RCC 7860 (cell line): ENCODE data around the gene PRSS8.

ENCODE experiments used
- DNase-seq: peaks from one replicate; pipeline ENCODE4 v3.0.0-alpha.2; 2015; ENCODE audit warnings: low spot score
- FAIRE-seq: peaks from 2 replicates; lab custom pipeline; 2012; peaks lifted over from hg19 to GRCh38; lab: Jason Lieb, UNC

Gene PRSS8

GRCh38 chr16:31130336-31130891 is 5.1 kb downstream of the PRSS8 start:
- DNase-seq (no peak), FAIRE-seq (no peak)

GRCh38 chr16:31129568-31130335 is 5.8 kb downstream of the PRSS8 start:
- DNase-seq = no peak
- FAIRE-seq = no peak

DNA sequence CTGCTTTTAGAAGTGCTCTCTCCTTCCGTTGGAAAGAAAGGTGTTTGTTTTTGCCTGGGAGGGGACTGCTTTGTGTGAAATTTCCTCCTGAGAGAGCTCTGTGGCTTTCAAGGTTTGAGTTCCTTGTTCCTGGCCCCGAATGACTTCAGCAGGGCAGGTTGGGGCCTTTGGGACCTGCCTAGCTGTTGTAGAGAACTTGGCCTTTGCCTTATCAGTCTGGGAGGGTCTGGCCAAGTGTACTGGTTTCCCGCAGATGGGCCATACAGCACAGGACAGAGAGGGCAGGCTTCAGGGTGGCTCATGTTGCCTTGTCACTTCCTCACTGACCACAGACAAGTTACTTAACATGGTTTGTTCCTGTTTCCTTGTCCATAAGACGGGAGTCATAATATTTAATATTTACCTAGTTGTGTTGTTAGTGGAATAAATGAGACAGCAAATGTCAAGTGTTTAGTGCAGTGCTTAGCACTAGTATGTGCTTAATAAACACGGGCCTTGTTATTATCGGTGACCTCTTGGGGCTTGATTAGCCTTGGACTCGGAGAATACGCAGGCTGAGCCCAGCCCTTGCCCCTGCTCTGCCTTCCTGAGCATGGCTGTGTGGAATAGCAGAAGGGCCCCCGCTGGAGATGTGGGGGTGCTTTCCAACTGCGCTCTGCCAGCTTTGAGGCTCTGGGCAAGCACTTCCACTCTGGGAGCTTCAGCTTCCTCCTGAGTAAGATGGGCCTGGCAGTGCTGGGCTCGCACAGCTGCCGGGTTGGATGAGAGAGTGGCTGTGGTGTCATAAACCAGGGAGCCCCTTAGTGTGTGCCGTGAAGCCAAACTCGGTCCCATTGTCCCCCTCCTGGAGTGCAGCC is 6.6 kb downstream of the PRSS8 start:
- FAIRE-seq (no peak), DNase-seq (no peak)

- FAIRE-seq (no peak), DNase-seq (no peak)
These were observed 8.3 kb downstream of the PRSS8 start for GRCh38 chr16:31127182-31127581.

DNA sequence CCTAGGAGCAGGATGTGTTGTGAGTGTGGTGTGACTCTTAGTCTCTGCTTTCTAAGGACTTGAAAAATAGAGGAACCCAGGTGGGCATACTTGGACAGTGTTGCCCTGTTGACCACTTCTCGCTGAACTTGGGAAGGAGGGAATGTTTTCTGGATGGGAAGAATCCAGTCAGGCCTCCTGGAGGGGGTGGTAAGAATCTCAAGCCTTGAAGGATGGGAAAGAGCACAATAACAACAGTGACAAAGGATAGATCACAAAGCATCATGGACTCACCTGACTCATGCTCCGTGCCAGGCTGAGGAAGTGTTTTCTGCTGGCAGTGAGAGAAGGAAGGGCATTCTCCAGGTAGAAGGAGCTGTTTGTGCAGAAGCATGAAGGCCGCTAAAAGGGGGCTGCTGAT is 9.7 kb downstream of the PRSS8 start:
- DNase-seq (no peak), FAIRE-seq (no peak)

DNA sequence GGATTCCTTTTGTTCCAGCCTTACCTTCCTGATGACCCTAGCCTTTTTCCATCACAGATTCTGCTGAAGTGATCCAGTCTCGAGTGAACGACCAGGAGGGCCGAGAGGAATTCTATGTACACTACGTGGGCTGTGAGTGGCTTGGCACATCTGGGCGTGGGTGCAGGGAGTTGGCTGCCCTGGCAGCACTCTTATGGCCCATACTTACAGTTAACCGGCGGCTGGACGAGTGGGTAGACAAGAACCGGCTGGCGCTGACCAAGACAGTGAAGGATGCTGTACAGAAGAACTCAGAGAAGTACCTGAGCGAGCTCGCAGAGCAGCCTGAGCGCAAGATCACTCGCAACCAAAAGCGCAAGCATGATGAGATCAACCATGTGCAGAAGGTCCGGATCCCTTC is 15.4 kb downstream of the PRSS8 start:
- FAIRE-seq (no peak), DNase-seq (no peak)

DNA sequence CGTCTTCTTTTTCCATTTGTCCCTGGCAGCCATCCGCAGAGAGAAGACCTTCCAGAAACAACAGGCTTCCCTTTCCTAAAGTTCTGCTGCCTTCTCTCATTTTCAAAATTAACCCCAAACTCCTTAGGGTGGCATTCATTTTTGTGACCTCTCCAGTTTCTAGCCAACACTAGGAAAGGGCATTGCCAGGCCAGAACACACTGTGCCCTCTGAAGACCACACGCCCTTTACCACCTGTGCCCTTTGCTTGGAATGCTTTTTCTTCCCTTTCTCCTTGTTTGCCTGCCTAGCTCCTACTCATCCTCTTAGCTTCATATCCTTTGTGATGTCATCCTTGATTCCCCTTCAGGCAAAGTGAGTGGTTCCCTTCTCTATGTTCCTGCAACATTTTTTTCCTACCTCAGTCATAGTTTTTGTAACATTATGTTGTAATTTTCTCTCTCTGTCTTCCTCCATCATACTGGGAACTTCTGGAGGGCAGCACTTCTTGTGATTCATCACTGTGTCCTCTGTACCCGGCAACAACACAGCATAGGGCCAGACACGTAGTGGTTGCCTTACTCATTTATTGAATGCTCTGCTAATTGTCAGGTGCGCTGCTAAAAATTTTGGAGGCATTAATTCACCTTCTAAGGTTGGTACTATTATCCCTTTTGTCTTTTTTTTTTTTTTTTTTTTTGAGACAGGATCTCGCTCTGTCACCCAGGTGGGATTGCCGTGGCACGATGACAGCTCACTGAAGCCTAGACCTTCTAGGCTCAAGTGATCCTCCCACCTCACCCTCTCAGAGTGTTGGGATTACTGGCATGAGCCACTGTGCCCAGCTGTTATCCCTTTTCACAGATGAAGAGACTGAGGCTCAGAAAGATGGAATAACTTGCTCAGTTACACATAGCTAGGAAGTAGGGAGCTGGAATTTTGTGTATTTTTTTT is 17.0 kb downstream of the PRSS8 start:
- no peak for FAIRE-seq
- DNase-seq = peak; percentile 14

DNA sequence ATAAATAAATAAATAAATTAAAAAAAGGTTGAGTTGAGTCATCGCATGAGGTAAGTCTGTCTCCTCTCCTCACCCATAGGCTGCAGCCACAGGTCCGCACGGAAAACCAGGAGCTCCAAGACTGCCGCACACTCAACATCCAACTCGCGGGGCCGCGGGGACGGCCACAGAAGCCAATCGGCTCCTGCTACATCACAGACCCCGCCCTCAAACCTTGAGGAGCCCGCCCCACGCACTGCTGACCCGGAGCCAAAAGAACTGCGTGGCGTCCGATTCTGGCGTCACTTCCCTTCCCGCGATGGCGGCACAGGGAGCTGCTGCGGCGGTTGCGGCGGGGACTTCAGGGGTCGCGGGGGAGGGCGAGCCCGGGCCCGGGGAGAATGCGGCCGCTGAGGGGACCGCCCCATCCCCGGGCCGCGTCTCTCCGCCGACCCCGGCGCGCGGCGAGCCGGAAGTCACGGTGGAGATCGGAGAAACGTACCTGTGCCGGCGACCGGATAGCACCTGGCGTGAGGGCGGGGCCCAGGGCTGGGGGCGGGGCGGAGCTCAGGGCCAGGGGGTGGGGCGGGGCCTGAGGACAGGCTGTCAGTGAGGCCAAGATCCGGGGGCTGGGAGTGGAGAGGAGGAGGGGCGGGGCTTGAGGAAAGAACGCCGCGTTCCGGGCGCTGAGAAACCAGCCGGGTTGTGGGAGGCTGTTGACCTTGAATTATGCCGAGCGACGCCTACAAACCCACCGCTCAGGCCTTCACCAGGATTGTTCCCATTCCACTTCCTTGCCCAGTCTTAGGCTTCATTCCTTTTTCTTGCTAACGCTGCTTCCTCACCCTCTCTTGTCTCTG is 17.9 kb downstream of the PRSS8 start, which contains the start of gene KAT8:
TSS of gene KAT8 (plus strand) at position 281 of the 839 bp plus-strand sequence. CDS start at position 299, 18 bp downstream.
- DNase-seq (peak; percentile 95), FAIRE-seq (peak; percentile 83)

- FAIRE-seq (no peak), DNase-seq (no peak)
These were observed 21.1 kb downstream of the PRSS8 start for GRCh38 chr16:31114468-31114867.

- peak; percentile 94 for FAIRE-seq
- peak; percentile 89 for DNase-seq
These were observed 22.1 kb downstream of the PRSS8 start for GRCh38 chr16:31113121-31114120.

- DNase-seq (no peak), FAIRE-seq (no peak)
These were observed 22.8 kb downstream of the PRSS8 start for GRCh38 chr16:31112711-31113110.

DNA sequence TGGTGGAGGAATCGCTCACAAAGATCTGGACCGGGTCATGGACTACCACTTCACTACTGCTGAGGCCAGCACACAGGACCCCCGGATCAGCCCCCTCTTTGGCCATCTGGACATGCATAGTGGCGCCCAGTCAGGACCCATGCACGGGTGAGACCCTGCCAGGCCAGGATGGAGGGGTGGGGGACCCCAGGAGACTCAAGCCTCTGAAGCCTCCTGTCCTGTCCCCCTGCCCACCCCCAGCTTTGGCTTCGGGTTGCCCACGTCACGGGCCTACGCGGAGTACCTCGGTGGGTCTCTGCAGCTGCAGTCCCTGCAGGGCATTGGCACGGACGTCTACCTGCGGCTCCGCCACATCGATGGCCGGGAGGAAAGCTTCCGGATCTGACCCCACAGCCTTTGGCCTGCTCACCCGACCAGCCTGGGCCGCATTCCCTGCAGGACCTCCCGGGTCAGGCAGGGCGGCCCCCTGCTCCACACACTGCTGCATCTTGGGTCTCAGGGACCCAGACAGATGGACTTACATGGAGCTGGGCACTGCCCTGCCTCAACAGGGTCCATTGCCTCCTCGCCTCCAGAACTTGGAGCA is 23.6 kb downstream of the PRSS8 start:
- no peak for FAIRE-seq
- no peak for DNase-seq

GRCh38 chr16:31110106-31111034 is 25.2 kb downstream of the PRSS8 start:
- FAIRE-seq = no peak
- no peak for DNase-seq

GRCh38 chr16:31109622-31110021 is 25.9 kb downstream of the PRSS8 start:
- DNase-seq (no peak), FAIRE-seq (no peak)

- DNase-seq = no peak
These were observed 26.6 kb downstream of the PRSS8 start for GRCh38 chr16:31108794-31109558.

More at GRCh38 chr16:31108794-31109558, 26.6 kb downstream of the PRSS8 start:
- no peak for FAIRE-seq
